ENCODE results near the gene AXDND1.
"Not testable (repeated sequence)": the region's sequence is repeated elsewhere in the genome, so short reads cannot be mapped to it uniquely, and the experiment has no call there.

Gene AXDND1

GRCh38 chr1:179447489-179447888 is 81.7 kb downstream of the AXDND1 start:
- H3K9me3 ChIP-seq (ENCODE audit: control insufficient read depth, low read length): no peaks in the 10 kb centered on the region
- H3K4me3 ChIP-seq (ENCODE audit: insufficient read depth, low read depth, low read length, poor library complexity, severe bottlenecking): no peak overlapping the region
- no peak overlapping the region for H3K27ac ChIP-seq (ENCODE audit: insufficient read depth, low read length, poor library complexity, severe bottlenecking)
- H3K4me1 ChIP-seq (ENCODE audit: control insufficient read depth, insufficient read depth, low read length, poor library complexity, severe bottlenecking): no peaks in the 10 kb centered on the region
- no peaks in the 10 kb centered on the region for H3K27me3 ChIP-seq (replicated peaks; ENCODE audit: control insufficient read depth, insufficient read depth, low read length, poor library complexity, severe bottlenecking)
- no peak for DNase-seq
- H3K36me3 ChIP-seq (ENCODE audit: control insufficient read depth, insufficient read depth, low read length): no peaks in the 10 kb centered on the region

DNA sequence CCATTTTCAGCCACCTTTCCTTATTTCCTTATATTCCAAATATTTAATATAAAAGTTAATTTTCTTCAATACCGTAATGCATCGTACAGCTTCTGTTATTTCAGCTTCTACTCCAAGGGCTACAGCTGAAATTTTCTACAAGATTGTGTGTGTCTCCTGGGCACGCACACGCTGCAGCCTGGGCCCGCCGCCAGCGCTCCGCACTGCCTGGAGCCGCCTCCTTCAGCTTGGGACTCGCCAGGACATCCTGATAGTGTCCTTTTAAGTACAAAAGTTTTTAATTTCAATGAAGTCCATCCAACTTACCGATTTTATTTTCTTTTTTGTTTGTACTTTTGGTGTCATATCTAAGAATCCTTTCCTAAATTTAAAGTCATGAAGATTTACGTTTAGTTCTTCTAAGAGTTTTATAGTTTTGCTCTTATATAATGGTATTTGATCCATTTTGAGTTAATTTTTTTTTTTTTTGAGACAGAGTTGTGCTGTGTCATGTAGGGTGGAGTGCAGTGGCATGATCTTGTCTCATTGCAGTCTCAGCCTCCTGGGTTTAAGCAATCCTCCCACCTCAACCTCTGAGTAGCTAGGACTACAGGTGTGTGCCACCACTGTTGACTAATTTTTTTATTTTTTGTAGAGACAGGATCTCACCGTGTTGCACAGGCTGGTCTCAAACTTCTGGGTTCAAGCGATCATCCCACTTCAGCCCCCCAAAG is 82.8 kb downstream of the AXDND1 start:
- no peaks in the 10 kb centered on the region for H3K4me1 ChIP-seq (ENCODE audit: control insufficient read depth, insufficient read depth, low read length, poor library complexity, severe bottlenecking)
- H3K4me3 ChIP-seq (ENCODE audit: insufficient read depth, low read depth, low read length, poor library complexity, severe bottlenecking): no peak overlapping the region
- H3K27me3 ChIP-seq (replicated peaks; ENCODE audit: control insufficient read depth, insufficient read depth, low read length, poor library complexity, severe bottlenecking): no peaks in the 10 kb centered on the region
- H3K9me3 ChIP-seq (ENCODE audit: control insufficient read depth, low read length): no peaks in the 10 kb centered on the region
- no peak overlapping the region for H3K27ac ChIP-seq (ENCODE audit: insufficient read depth, low read length, poor library complexity, severe bottlenecking)
- no peaks in the 10 kb centered on the region for H3K36me3 ChIP-seq (ENCODE audit: control insufficient read depth, insufficient read depth, low read length)
- DNase-seq: no peak

GRCh38 chr1:179459606-179460206 is 93.9 kb downstream of the AXDND1 start:
- H3K27ac ChIP-seq (ENCODE audit: insufficient read depth, low read length, poor library complexity, severe bottlenecking); H3K9me3 ChIP-seq (ENCODE audit: control insufficient read depth, low read length); H3K27me3 ChIP-seq (replicated peaks; ENCODE audit: control insufficient read depth, insufficient read depth, low read length, poor library complexity, severe bottlenecking); DNase-seq; H3K4me3 ChIP-seq (ENCODE audit: insufficient read depth, low read depth, low read length, poor library complexity, severe bottlenecking); H3K36me3 ChIP-seq (ENCODE audit: control insufficient read depth, insufficient read depth, low read length); H3K4me1 ChIP-seq (ENCODE audit: control insufficient read depth, insufficient read depth, low read length, poor library complexity, severe bottlenecking): not testable (repeated sequence)

DNA sequence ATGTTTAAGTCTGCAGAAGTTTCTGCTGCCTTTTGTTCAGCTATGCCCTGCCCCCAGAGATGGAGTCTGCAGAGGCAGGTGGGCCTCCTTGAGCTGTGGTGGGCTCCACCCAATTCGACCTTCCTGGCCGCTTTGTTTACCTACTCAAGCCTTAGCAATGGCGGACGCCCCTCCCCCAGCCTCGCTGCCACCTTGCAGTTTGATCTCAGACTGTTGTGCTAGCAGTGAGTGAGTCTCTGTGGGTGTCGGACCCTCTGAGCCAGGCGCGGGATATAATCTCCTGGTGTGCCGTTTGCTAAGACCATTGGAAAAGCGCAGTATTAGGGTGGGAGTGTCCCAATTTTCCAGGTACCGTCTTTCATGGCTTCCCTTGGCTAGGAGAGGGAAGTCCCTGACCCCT is 99.9 kb downstream of the AXDND1 start:
- H3K4me1 ChIP-seq (ENCODE audit: control insufficient read depth, insufficient read depth, low read length, poor library complexity, severe bottlenecking); H3K36me3 ChIP-seq (ENCODE audit: control insufficient read depth, insufficient read depth, low read length); H3K9me3 ChIP-seq (ENCODE audit: control insufficient read depth, low read length); H3K4me3 ChIP-seq (ENCODE audit: insufficient read depth, low read depth, low read length, poor library complexity, severe bottlenecking); H3K27me3 ChIP-seq (replicated peaks; ENCODE audit: control insufficient read depth, insufficient read depth, low read length, poor library complexity, severe bottlenecking); DNase-seq; H3K27ac ChIP-seq (ENCODE audit: insufficient read depth, low read length, poor library complexity, severe bottlenecking): not testable (repeated sequence)

GRCh38 chr1:179474713-179475112 is 108.9 kb downstream of the AXDND1 start:
- Histone ChIP-seq H3K4me3 (ENCODE audit: insufficient read depth, low read depth, low read length, poor library complexity, severe bottlenecking) (no peak overlapping the region), H3K4me1 (ENCODE audit: control insufficient read depth, insufficient read depth, low read length, poor library complexity, severe bottlenecking) (no peaks in the 10 kb centered on the region), H3K27me3 (replicated peaks; ENCODE audit: control insufficient read depth, insufficient read depth, low read length, poor library complexity, severe bottlenecking) (no peaks in the 10 kb centered on the region), H3K27ac (ENCODE audit: insufficient read depth, low read length, poor library complexity, severe bottlenecking) (no peak overlapping the region), H3K36me3 (ENCODE audit: control insufficient read depth, insufficient read depth, low read length) (no peaks in the 10 kb centered on the region), H3K9me3 (ENCODE audit: control insufficient read depth, low read length) (peaks cover 3% of the 10 kb centered on the region)
- DNase-seq: no peak

GRCh38 chr1:179476484-179476883 is 110.7 kb downstream of the AXDND1 start:
- Histone ChIP-seq H3K36me3 (ENCODE audit: control insufficient read depth, insufficient read depth, low read length) (no peaks in the 10 kb centered on the region), H3K27me3 (replicated peaks; ENCODE audit: control insufficient read depth, insufficient read depth, low read length, poor library complexity, severe bottlenecking) (no peaks in the 10 kb centered on the region), H3K27ac (ENCODE audit: insufficient read depth, low read length, poor library complexity, severe bottlenecking) (no peak overlapping the region), H3K4me3 (ENCODE audit: insufficient read depth, low read depth, low read length, poor library complexity, severe bottlenecking) (no peak overlapping the region), H3K9me3 (ENCODE audit: control insufficient read depth, low read length) (peaks cover 3% of the 10 kb centered on the region), H3K4me1 (ENCODE audit: control insufficient read depth, insufficient read depth, low read length, poor library complexity, severe bottlenecking) (no peaks in the 10 kb centered on the region)
- no peak for DNase-seq

GRCh38 chr1:179478370-179478769 is 112.6 kb downstream of the AXDND1 start:
- Histone ChIP-seq H3K27ac (ENCODE audit: insufficient read depth, low read length, poor library complexity, severe bottlenecking) (no peak overlapping the region), H3K9me3 (ENCODE audit: control insufficient read depth, low read length) (peaks cover 3% of the 10 kb centered on the region), H3K27me3 (replicated peaks; ENCODE audit: control insufficient read depth, insufficient read depth, low read length, poor library complexity, severe bottlenecking) (no peaks in the 10 kb centered on the region), H3K4me3 (ENCODE audit: insufficient read depth, low read depth, low read length, poor library complexity, severe bottlenecking) (no peak overlapping the region), H3K4me1 (ENCODE audit: control insufficient read depth, insufficient read depth, low read length, poor library complexity, severe bottlenecking) (no peaks in the 10 kb centered on the region), H3K36me3 (ENCODE audit: control insufficient read depth, insufficient read depth, low read length) (no peaks in the 10 kb centered on the region)
- no peak for DNase-seq

DNA sequence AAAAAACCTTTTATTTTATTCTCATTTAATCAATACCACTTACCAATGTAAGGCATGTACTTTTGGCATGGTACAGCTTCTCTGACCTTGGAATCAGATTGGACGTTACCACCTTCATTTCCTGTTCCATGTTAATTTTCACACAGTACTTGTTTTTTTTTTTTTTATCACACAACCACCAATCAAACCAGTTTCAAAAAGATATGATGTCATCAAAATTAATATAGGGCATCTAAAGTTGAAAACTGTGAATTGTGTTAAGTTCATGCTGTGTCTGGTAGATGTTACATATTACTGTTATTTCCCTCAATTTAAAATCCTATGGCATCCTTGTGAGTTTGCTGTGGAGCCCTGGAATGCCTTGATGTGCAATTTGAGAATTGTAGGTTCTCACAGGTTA is 124.8 kb downstream of the AXDND1 start:
- DNase-seq: no peak
- Histone ChIP-seq H3K4me3 (ENCODE audit: insufficient read depth, low read depth, low read length, poor library complexity, severe bottlenecking) (no peak overlapping the region), H3K27me3 (replicated peaks; ENCODE audit: control insufficient read depth, insufficient read depth, low read length, poor library complexity, severe bottlenecking) (no peaks in the 10 kb centered on the region), H3K27ac (ENCODE audit: insufficient read depth, low read length, poor library complexity, severe bottlenecking) (no peak overlapping the region), H3K9me3 (ENCODE audit: control insufficient read depth, low read length) (no peaks in the 10 kb centered on the region), H3K4me1 (ENCODE audit: control insufficient read depth, insufficient read depth, low read length, poor library complexity, severe bottlenecking) (no peaks in the 10 kb centered on the region), H3K36me3 (ENCODE audit: control insufficient read depth, insufficient read depth, low read length) (no peaks in the 10 kb centered on the region)

DNA sequence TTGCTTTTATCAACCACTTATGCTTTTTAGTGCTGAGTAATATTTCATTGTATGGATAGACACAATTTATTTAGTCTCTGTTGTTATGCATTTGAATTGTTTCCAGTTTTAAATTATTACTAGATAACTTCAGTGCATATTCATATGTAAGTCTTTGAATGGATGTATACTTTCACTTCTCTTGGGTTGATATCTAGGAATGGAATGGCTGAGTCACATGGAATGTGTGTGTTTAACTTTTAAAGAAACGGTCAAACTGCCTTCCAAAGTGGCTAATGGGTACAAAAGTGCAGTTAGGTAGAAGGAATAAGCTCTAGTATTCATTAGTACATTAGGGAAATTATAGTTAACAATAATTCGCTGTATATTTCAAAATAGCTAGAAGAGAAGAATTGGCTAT is 127.6 kb downstream of the AXDND1 start:
- no peaks in the 10 kb centered on the region for H3K27me3 ChIP-seq (replicated peaks; ENCODE audit: control insufficient read depth, insufficient read depth, low read length, poor library complexity, severe bottlenecking)
- no peaks in the 10 kb centered on the region for H3K36me3 ChIP-seq (ENCODE audit: control insufficient read depth, insufficient read depth, low read length)
- H3K9me3 ChIP-seq (ENCODE audit: control insufficient read depth, low read length): no peaks in the 10 kb centered on the region
- no peak overlapping the region for H3K27ac ChIP-seq (ENCODE audit: insufficient read depth, low read length, poor library complexity, severe bottlenecking)
- DNase-seq: no peak
- no peaks in the 10 kb centered on the region for H3K4me1 ChIP-seq (ENCODE audit: control insufficient read depth, insufficient read depth, low read length, poor library complexity, severe bottlenecking)
- no peak overlapping the region for H3K4me3 ChIP-seq (ENCODE audit: insufficient read depth, low read depth, low read length, poor library complexity, severe bottlenecking)

- H3K27me3 ChIP-seq (replicated peaks; ENCODE audit: control insufficient read depth, insufficient read depth, low read length, poor library complexity, severe bottlenecking): no peaks in the 10 kb centered on the region
- H3K27ac ChIP-seq (ENCODE audit: insufficient read depth, low read length, poor library complexity, severe bottlenecking): no peak overlapping the region
- DNase-seq: no peak
These were observed 140.4 kb downstream of the AXDND1 start for GRCh38 chr1:179506199-179506598.

More at GRCh38 chr1:179506199-179506598, 140.4 kb downstream of the AXDND1 start:
- Histone ChIP-seq H3K4me3 (ENCODE audit: insufficient read depth, low read depth, low read length, poor library complexity, severe bottlenecking) (no peak overlapping the region), H3K9me3 (ENCODE audit: control insufficient read depth, low read length) (no peaks in the 10 kb centered on the region), H3K36me3 (ENCODE audit: control insufficient read depth, insufficient read depth, low read length) (no peaks in the 10 kb centered on the region), H3K4me1 (ENCODE audit: control insufficient read depth, insufficient read depth, low read length, poor library complexity, severe bottlenecking) (no peaks in the 10 kb centered on the region)

Measured in effector memory CD4-positive, alpha-beta T cell (primary cell).